GM18858 (cell line): ENCODE data around the gene INPP5F.
"Not testable (repeated sequence)": the region's sequence is repeated elsewhere in the genome, so short reads cannot be mapped to it uniquely, and the experiment has no call there.

Experiments
- ATAC-seq: cut with Tn5 transposase; IDR thresholded peaks from one replicate; pipeline ENCODE4 v1.9.1; 2021; ENCODE audit not compliant: unreplicated experiment

The INPP5F gene

DNA sequence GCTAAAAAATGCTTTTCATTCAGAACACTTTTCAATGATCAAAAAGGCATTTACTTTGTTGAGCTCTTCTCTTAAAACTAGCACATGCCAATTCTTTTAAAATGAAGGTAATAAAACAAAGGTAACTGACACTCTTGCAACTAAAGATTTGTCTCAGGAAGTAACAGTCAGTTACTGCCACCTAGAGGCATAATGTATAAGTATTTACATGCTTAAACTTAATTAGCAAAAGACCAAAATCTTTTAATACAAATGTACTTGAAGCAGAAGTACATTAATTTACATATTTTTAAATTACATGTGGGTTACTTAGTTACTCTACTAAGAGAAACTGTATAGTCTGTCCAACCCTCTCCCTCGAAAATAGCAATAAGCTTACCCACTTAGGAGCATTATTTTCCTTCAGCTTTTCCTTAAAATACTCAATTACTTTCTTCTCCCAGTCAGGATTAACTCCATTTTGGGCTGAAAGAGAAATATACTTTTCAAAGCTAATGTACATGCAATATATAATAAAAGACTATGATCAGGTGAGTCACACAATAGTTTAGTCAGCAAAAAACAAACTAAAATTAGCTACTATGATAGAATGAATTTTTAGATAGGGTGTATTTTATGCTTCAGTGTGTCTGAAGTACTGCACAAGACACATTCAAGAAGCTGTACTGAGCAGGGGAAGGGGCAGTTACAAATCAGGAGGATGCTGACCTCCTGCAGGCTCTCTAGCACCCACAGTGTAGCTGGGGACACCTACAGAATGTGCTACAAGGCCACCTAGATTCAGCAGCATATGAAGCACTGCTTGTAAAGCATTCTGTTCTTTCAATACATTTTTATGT lies 133.8 kb downstream of the INPP5F start:
- no peak for ATAC-seq

DNA sequence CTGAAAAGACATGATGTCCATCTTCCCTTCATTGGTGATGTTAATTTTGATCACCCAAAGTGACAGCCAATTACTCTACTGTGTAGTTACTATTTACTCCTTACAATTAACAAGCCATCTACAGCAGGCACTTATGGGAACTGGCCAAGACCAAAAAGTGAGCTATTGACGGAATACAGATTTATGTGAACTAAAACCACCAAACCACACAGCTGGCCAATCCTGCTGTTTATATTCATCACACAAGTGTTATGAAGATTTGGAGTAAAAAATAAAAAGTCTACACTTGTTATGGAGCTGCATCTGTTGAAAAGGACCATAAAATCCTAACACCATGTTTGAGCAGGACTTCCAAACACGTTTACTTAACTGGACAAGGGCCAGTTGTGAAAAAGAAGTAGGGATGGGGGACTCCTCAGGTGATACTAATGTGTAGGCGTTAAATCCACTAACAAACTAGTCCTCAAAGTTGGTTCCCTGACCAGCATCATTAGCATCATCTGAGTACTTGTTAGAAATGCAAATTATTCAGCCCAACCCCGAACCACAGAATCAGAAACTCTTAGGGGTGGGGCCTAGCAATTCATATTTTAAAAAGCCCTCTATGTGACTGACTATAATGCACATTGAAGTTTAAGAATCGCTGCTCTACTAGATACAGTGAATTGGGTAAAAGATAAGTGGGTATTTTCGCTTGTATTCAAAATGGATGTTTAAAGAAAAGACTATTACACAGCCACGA lies 135.2 kb downstream of the INPP5F start:
- ATAC-seq: no peak

DNA sequence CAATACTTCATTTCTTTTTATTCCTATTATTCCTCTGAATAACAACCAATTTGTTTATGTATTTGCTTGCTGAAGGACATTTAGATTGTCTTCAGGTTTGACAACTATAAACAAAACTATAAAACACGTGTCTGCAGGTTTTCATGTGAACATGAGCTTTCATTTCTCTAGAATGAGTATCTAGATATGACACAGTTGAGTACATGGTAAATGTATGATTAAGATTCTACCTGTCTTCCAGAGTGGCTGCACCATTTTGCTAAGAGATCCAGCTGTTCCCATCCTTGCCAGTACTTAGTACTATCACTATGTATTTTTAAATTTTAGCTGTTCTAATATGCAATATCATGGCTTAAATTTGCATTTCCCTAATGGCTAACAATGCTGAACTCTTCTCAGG lies 136.7 kb downstream of the INPP5F start:
- ATAC-seq: no peak

DNA sequence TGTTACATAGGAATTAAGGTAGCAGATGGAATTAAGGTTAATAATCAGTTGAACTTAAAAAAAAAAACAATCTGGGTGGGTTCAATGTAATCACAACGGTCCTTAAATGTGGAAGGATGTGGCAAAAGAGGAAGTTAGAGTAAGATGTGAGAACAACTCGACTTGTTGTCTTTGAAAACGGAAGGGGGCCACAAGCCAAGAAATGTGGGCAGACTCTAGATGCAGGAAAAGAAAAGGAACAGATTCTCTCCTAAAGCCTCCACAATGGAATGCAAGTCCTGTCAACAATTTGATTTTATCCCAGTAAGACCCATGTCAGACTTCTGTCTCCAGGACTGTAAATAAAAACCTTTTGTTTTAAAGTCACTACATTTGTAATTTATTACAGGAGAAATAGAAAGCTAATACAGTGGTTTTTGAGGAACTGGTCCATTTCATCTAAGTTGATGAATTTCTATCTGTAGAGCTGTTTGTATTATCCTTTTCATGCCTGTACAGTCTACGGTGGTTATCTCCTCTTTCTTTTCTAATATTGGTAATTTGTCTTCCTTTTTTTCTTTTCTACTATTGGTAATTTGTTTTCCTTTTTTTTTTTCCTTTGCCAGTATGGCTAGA lies 138.2 kb downstream of the INPP5F start:
- ATAC-seq: no peak

- ATAC-seq: no peak
Measured at GRCh38 chr10:119865699-119866240, 139.9 kb downstream of the INPP5F start.

DNA sequence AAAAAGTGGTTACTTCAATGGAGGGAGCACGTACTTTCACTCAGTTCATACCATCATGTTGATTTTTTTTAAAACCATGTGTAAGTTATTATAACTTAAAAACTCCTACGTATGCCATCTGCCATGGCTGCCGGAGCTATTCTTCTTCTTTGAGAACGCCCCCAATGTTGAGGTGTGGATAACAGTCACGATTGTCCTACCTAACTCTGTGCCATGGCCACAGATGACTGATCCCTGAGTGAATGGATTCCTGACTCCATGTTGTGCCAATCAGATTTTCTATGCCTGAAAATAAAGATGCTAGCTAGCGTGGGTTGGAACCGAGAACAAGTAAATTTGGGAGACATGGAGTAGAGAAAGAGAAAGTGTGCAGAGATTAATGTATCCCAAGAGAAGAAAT lies 141.5 kb downstream of the INPP5F start:
- no peak for ATAC-seq

DNA sequence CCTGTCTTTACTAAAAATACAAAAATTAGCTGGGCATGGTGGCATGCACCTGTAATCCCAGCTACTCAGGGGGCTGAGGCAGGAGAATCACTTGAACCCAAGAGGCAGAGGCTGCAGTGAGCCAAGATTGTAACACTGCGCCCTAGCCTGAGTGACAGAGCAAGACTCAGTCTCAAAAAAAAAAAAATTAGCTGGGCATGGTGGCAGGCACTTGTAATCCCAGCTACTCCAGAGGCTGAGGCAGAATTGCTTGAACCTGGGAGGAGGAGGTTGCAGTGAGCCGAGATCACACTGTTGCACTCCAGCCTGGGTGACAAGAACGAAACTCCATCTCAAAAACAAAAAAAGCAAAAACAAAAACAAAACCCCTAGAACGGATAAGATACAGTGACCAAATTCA lies 143.5 kb downstream of the INPP5F start:
- ATAC-seq: not testable (repeated sequence)

DNA sequence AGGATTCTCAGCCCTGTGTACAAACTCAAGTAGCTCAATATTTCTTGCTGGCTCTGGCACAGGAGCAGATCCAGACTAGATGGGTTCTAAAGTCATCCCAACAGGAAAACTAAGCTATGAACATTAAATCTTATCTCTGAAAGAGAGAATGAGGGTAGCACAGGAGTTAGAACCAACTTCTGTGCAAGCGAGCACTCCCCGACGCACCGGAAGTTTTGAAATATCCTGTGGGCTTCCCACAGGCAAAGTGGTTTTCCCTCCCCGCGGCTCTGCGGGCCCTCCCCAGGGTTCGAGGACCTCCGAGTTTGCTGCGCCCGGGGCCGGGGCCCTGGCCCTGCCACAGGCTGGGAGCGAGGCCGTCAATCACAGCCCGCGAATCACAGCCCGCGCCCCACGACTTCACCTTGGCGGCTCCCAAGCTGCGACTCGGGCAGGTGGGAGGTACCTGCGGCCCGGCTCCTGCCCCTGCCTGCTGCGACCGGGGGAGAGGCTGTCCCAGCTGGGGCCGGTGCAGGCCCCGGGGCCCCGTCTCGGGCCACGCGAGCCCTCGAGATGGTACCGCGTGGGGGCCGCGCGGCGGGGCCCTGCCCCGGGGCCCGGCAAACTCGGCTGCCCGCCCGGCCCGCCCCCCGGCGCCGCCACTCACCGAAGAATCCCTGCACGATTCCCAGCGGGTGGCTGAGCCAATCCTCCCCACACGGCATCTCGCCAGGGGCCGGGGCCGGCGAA lies 146.2 kb downstream of the INPP5F start:
- peak; percentile 12 for ATAC-seq

DNA sequence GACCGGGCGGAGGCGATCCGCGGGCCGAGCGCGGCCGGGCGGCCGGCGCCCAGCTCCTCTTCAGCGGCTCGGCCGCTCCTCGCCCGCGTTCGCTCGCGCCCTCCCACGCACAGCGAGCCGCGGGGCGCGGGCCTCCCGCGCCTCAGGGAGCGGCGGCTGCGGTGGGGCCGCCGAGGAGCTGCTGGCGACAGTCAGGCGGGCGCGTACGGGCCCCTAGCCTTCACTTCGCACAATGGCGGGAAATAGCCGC lies 146.7 kb downstream of the INPP5F start, which contains the start of gene MCMBP:
Gene MCMBP (minus strand): TSS at position 234 of the 250 bp plus-strand sequence. CDS start 259 bp downstream, outside the sequence.
- no peak for ATAC-seq

DNA sequence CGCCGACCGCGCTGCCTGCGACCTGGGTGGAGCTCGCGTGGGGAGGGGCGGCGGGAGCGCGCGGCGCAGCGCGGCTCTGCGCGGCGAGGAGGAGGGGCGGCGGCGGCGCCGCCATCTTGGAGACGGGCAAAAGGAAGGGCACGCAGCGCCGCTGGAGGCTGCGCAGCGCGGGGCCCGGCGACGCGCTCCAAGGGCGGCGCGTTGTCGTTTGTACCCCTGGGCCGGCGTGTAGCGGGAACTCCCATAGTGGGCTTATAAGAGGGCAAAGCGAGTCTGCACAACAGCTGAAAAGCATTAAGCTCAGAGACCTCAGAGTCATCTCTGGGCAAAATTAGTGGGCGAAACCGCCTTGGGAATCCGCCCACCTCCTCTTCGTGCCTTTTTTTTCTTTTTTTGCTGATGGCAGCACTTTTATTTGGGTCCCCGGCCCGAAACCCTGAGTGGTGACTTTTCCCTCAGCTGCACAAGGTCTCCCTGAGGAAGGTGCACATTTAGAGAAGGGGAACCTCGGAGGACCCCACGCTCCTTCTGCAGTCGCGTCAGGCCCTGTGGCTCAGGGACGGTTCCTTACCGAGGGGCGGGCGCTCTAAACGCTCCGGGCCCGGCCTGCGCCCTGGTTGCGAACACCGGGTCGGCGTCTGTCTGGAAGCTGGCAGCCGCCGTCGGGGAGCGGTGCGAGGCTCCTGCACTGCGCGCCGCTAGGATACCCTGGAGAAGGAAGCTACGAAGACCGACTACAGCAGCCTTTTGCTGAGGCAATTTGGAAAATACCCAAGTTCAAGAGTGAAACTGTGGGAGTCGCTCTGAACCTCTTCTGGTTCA lies 147.2 kb downstream of the INPP5F start:
- ATAC-seq: peak; percentile 79

GRCh38 chr10:119878524-119878923 lies 152.7 kb downstream of the INPP5F start:
- ATAC-seq: no peak
